ENCODE measurements around the gene THOC6. TPM values are rescaled to one million over a fixed set of nuclear protein-coding genes. Genes with fewer than 3 reads are reported as not detected.

The THOC6 gene
- total and polyA plus RNA-seq, 9 of the 15 experiments (the other 6 are each of a cell fraction or from before 2014, with no cell fraction given) = 2.5 to 65.4 (median 42.3) TPM

DNA sequence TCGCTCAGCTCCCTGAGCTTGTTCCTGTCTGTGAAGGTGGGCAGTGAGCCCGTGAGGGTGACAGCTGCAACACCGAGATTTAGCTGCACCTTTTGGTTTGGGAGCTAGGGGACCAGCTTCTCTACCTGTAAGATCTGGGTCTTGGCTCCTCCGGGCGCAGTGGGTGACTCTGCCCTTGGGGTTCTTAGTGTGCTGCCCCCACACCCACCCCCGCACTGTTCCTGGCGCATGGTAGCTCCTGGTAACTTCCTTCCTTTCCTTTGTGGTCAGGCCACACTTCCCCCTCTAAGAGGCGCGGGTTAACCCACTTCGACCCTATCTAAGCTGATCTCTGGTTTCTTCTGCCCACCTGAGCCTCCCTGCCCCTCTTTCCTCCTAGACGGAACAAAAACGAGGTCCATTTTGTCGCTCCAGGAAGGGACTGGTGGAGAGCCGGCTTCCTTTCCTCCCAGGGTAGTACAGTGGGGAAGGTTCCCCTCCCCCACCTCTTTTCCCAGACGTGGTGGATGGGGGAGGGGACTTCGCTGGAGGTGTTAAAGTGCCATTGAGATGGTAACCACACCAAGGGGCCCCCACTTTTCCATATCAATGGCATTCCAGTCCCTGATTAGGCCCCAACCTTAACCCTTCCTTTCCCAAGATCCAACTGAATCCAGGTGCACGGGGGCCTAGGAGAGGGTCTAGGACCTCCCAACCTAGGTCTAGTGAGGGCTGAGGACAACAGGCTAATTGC, 15.7 kb upstream of the THOC6 start (continued):
- TF ChIP-seq SMC3 (conservative IDR thresholded peaks at IDR 0.05; ENCODE audit: insufficient read depth, low read depth, low read length) (no peak), ZNF584 (CRISPR knock-in tag; IDR thresholded peaks at IDR 0.05; ENCODE audit: low read depth) (0 out of 2 replicates have a peak, but pooled peaks have one; percentile 44), THRAP3 (IDR thresholded peaks at IDR 0.05; ENCODE audit: borderline replicate concordance) (0 out of 2 replicates have a peak, but pooled peaks have one; percentile 24), BHLHE40 (IDR thresholded peaks at IDR 0.05; ENCODE audit: low read length) (peak; percentile 7; the same call in 1 of the 2 replicates), STAG1 (CRISPR knock-in tag; IDR thresholded peaks at IDR 0.05; ENCODE audit: borderline replicate concordance) (no peak), MYNN (IDR thresholded peaks at IDR 0.05) (peak; percentile 68), MYNN (CRISPR knock-in tag; IDR thresholded peaks at IDR 0.05) (no peak), NR2F6 (CRISPR knock-in tag; IDR thresholded peaks at IDR 0.05) (no peak), NFIX (CRISPR knock-in tag; IDR thresholded peaks at IDR 0.05; ENCODE audit: low read depth) (no peak), TAF1 (IDR thresholded peaks at IDR 0.05; ENCODE audit: control insufficient read depth, extremely low read depth, insufficient read depth, low read length, severe bottlenecking) (no peak), GATAD2A (IDR thresholded peaks at IDR 0.05) (peak; percentile 58; the same call in 1 of the 2 replicates), MTA2 (IDR thresholded peaks at IDR 0.05; ENCODE audit: low read depth) (no peak), KLF10 (CRISPR knock-in tag; IDR thresholded peaks at IDR 0.05) (no peak), ZFP30 (CRISPR knock-in tag; IDR thresholded peaks at IDR 0.05; ENCODE audit: borderline replicate concordance) (no peak), HNRNPUL1 (IDR thresholded peaks at IDR 0.05; ENCODE audit: low read length) (no peak; the same call in 1 of the 2 replicates), ZFX (CRISPR knock-in tag; IDR thresholded peaks at IDR 0.05) (no peak), EGR1 (conservative IDR thresholded peaks at IDR 0.05) (peak; percentile 95), NFIC (IDR thresholded peaks at IDR 0.05) (peak; percentile 11; the same call in 1 of the 2 replicates), FOXM1 (IDR thresholded peaks at IDR 0.05; ENCODE audit: low read depth) (no peak), FOXM1 (CRISPR knock-in tag; IDR thresholded peaks at IDR 0.05; ENCODE audit: low read depth) (0 out of 2 replicates have a peak, but pooled peaks have one; percentile 17), RAD51 (IDR thresholded peaks at IDR 0.05; ENCODE audit: borderline replicate concordance, low read depth) (no peak), CBX3 (IDR thresholded peaks at IDR 0.05; ENCODE audit: borderline replicate concordance in 1 of 2, low read length in 2 of 2) (no peak)
- TF ChIP-seq, protein P1, sequence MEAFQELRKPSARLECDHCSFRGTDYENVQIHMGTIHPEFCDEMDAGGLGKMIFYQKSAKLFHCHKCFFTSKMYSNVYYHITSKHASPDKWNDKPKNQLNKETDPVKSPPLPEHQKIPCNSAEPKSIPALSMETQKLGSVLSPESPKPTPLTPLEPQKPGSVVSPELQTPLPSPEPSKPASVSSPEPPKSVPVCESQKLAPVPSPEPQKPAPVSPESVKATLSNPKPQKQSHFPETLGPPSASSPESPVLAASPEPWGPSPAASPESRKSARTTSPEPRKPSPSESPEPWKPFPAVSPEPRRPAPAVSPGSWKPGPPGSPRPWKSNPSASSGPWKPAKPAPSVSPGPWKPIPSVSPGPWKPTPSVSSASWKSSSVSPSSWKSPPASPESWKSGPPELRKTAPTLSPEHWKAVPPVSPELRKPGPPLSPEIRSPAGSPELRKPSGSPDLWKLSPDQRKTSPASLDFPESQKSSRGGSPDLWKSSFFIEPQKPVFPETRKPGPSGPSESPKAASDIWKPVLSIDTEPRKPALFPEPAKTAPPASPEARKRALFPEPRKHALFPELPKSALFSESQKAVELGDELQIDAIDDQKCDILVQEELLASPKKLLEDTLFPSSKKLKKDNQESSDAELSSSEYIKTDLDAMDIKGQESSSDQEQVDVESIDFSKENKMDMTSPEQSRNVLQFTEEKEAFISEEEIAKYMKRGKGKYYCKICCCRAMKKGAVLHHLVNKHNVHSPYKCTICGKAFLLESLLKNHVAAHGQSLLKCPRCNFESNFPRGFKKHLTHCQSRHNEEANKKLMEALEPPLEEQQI (IDR thresholded peaks at IDR 0.05) = no peak
- TF ChIP-seq, protein P2, sequence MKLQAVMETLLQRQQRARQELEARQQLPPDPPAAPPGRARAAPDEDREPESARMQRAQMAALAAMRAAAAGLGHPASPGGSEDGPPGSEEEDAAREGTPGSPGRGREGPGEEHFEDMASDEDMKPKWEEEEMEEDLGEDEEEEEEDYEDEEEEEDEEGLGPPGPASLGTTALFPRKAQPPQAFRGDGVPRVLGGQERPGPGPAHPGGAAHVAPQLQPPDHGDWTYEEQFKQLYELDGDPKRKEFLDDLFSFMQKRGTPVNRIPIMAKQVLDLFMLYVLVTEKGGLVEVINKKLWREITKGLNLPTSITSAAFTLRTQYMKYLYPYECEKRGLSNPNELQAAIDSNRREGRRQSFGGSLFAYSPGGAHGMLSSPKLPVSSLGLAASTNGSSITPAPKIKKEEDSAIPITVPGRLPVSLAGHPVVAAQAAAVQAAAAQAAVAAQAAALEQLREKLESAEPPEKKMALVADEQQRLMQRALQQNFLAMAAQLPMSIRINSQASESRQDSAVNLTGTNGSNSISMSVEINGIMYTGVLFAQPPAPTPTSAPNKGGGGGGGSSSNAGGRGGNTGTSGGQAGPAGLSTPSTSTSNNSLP (IDR thresholded peaks at IDR 0.05; ENCODE audit: borderline replicate concordance, low read depth, low read length) = no peak
- TF ChIP-seq, protein P3, sequence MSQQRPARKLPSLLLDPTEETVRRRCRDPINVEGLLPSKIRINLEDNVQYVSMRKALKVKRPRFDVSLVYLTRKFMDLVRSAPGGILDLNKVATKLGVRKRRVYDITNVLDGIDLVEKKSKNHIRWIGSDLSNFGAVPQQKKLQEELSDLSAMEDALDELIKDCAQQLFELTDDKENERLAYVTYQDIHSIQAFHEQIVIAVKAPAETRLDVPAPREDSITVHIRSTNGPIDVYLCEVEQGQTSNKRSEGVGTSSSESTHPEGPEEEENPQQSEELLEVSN (IDR thresholded peaks at IDR 0.05; ENCODE audit: borderline replicate concordance in 1 of 2, extremely low read depth in 1 of 2, insufficient read depth in 1 of 2, insufficient read length in 1 of 2, low read depth in 1 of 2, low read length in 1 of 2, poor library complexity in 1 of 2, severe bottlenecking in 1 of 2) = peak in 1 of 2 experiments; percentile 29

Data from K562 (cell line).